ENCODE data around the gene NXPH3. TPM values are rescaled to one million over a fixed set of nuclear protein-coding genes. Genes with fewer than 3 reads are reported as not detected.

NXPH3 gene
- total RNA-seq, 1 donor, result 0.43 TPM

DNA sequence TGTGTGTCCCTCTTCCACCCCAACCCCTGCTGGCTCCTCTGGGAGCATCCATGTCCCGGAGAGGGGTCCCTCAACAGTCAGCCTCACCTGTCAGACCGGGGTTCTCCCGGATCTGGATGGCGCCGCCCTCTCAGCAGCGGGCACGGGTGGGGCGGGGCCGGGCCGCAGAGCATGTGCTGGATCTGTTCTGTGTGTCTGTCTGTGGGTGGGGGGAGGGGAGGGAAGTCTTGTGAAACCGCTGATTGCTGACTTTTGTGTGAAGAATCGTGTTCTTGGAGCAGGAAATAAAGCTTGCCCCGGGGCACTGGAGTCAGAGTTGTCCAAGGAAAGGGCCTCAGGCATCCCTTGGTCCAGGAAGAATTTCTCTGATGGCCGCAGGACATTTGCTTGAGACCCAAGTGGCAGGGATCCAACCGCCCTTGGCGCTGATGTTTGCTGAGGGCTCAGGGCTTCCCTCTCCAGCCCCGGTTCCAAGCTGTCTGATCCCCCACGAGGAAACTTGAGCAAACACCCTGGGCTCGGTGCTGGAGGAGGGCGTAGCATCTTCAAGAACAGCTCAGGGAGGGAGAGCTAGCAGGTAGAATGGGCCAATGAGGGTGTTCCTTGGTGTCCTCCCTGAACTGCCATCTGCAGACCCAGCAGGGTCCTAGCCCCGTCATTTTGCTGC is 4.5 kb downstream of the NXPH3 start:
- peak; percentile 24 for DNase-seq (ENCODE audit: low read depth)
- no peak overlapping the region for H3K4me3 ChIP-seq (ENCODE audit: low read depth, low read length)
- TF ChIP-seq, protein P1, sequence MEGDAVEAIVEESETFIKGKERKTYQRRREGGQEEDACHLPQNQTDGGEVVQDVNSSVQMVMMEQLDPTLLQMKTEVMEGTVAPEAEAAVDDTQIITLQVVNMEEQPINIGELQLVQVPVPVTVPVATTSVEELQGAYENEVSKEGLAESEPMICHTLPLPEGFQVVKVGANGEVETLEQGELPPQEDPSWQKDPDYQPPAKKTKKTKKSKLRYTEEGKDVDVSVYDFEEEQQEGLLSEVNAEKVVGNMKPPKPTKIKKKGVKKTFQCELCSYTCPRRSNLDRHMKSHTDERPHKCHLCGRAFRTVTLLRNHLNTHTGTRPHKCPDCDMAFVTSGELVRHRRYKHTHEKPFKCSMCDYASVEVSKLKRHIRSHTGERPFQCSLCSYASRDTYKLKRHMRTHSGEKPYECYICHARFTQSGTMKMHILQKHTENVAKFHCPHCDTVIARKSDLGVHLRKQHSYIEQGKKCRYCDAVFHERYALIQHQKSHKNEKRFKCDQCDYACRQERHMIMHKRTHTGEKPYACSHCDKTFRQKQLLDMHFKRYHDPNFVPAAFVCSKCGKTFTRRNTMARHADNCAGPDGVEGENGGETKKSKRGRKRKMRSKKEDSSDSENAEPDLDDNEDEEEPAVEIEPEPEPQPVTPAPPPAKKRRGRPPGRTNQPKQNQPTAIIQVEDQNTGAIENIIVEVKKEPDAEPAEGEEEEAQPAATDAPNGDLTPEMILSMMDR (IDR thresholded peaks at IDR 0.05; ENCODE audit: insufficient read depth, low read depth, low read length), result no peak

DNA sequence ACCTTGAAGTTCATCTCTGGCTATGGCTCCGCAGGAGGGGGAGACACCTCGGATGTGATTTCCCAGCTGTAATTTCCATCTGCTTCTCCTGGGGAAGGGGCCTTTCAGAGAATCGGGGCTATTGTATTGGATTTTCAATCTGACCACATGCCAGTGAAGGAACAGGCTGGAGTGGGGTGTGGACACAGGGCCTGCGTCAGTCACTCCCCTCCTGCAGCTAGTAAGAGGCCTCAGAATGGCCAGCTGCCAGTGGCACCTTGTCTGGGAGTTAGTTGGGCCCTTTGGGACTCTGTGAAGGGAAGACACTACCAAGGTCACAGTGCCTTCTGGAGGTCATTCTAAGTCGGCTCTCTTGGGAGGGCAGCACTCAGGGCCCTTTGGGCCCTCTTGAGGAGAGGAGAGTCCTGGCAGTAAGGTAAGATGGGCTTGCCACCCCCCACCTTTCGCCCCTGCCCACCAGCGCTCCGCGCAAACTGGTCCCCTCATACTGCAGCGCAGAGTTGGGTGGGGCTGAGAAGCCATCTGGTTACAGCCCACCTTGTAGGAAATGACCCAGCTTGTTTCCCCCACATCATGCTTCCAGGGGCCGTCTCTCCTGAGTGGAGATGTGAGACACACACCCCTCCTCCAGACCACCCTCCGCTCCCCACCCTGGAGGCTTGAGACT is 5.4 kb downstream of the NXPH3 start:
- TF ChIP-seq, protein P1 (IDR thresholded peaks at IDR 0.05; ENCODE audit: insufficient read depth, low read depth, low read length), result no peak
- no peak for DNase-seq (ENCODE audit: low read depth)
- no peak overlapping the region for H3K4me3 ChIP-seq (ENCODE audit: low read depth, low read length)

DNA sequence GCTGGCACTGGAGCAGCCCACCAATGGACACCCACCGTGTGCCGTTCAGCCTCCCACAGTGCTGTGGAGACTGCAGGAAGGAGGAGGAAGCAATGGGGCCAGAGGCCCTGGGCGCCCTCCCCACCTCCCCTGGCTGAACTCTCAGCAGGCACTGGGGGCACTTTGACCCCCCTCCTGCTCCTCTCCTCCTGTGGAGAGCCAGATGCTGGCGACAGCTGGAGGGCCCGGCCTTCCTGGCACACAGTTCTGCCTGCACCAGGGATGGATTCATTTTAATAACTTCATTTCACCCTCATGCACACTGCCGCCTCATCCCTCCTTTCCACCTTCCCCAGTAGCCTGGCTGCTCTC is 6.0 kb downstream of the NXPH3 start:
- DNase-seq (ENCODE audit: low read depth), result no peak
- H3K4me3 ChIP-seq (ENCODE audit: low read depth, low read length), result no peak overlapping the region
- TF ChIP-seq, protein P1 (IDR thresholded peaks at IDR 0.05; ENCODE audit: insufficient read depth, low read depth, low read length), result no peak

DNA sequence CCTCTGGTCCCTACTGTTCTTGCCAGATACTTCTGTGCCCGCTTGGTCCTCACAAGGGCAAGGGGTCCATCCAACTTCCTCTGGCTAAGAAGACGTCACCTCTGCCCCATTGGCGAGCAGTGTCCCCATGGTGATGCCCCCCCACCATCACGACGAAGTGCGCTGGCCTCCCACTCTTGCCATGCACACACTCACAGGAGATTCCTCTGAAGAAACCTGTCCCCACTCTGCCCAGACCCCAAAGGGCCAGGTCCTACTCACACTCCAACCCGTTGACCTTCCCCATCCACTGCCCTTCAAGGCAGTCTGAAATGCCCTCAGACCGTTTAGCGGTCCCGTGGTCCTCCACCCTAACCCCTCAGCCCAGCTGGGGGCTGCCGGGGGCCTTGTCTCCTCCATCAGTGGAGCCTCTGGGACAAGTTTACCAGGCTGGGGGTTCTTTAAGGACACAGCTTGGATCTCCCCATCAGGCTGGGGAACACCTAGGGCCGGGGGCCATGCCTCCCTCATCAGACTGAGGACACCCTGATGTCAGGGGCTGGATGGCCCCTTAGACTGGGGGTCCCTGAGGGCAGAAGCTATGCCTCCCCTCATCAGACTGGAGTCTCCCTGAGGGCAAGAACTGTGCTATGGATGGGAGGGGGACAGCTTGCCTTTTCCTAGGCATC is 6.5 kb downstream of the NXPH3 start:
- TF ChIP-seq, protein P1 (IDR thresholded peaks at IDR 0.05; ENCODE audit: insufficient read depth, low read depth, low read length), result no peak
- DNase-seq (ENCODE audit: low read depth), result no peak
- no peak overlapping the region for H3K4me3 ChIP-seq (ENCODE audit: low read depth, low read length)

DNA sequence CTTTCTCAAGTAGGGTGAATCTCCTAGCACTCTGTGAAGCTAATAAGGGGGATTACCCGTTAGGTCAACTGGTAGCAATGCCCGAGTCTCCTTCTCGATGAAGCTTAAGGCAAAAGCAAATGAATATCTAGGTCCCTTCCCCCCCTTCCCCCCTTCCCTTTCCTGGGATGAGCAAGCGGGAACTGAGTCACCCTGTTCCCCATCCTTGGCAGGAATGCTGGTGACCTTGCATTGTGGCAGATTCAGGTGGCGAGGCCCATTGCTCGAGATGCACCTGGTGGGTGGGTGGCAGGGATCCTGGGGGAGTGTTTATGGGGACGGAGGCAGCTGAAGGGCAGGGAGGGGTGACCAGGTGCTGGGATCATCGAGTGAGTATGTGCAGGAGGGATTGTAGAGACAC is 7.1 kb downstream of the NXPH3 start:
- no peak for DNase-seq (ENCODE audit: low read depth)
- no peak overlapping the region for H3K4me3 ChIP-seq (ENCODE audit: low read depth, low read length)
- TF ChIP-seq, protein P1 (IDR thresholded peaks at IDR 0.05; ENCODE audit: insufficient read depth, low read depth, low read length), result no peak

DNA sequence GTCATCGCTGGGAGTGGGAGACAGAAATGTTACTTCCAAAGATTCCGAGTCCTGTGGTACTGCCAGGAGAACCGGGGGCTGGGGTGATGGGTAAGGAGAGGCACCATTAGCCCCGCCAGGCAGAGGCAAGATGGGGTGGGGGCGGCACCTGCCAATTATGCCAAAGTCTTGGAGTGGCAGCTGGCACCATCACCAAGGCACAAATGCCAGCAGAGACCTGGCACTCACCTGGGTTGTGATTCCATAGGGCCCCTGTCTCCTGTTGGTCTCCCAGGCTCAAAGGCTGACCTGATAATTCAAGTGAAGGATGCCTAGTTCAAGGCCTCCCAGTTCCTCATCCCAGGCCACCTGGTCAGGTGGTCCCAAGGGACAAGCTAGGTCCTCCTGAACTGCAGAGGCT is 7.6 kb downstream of the NXPH3 start:
- no peak for DNase-seq (ENCODE audit: low read depth)
- no peak overlapping the region for H3K4me3 ChIP-seq (ENCODE audit: low read depth, low read length)
- TF ChIP-seq, protein P1 (IDR thresholded peaks at IDR 0.05; ENCODE audit: insufficient read depth, low read depth, low read length), result no peak
